Heart left ventricle (tissue), 16 donors: ENCODE data around the gene CECR2. TPM values are rescaled to one million over a fixed set of nuclear protein-coding genes. Genes with fewer than 3 reads are reported as not detected.
A peak's percentile ranks its signal among the peaks of the same experiment; 100 is the strongest.

ENCODE experiments used
- ATAC-seq, 4 donors: fragments of 200-7000 bp; cut with Tn5 transposase; one replicate each; pipeline ENCODE4 v1.9.1; 2020 to 2022; ENCODE audit warnings: moderate library complexity in 4 of 4, mild to moderate bottlenecking in 3 of 4, moderate number of reproducible peaks in 1 of 4
- DNase-seq, 5 donors: peaks; one replicate each; pipeline ENCODE4 v3.0.0-alpha.2; 2020
- H3K27ac ChIP-seq, 12 donors: fragments of 200-600 bp; sonication (generic) in 4 of 12; one replicate each; pipeline versions ENCODE4 v1.5.0 to v1.8.0; 2016 to 2022; ENCODE audit warnings: mild to moderate bottlenecking in 2 of 12
- H3K27me3 ChIP-seq, 9 donors: fragments of 200-600 bp; sonication (generic) in 2 of 9; one replicate each; pipeline versions ENCODE4 v1.5.1 to v1.8.0; 2016 to 2022; ENCODE audit warnings: mild to moderate bottlenecking in 3 of 9
- H3K36me3 ChIP-seq, 9 donors: fragments of 200-600 bp; sonication (generic) in 2 of 9; one replicate each; pipeline versions ENCODE4 v1.5.0 to v1.8.0; 2018 to 2022; ENCODE audit warnings: mild to moderate bottlenecking in 2 of 9
- H3K4me1 ChIP-seq, 12 donors: fragments of 200-600 bp; sonication (generic) in 4 of 12; one replicate each; pipeline versions ENCODE4 v1.5.0 to v1.8.0; 2016 to 2022; ENCODE audit warnings: mild to moderate bottlenecking in 3 of 12
- H3K4me3 ChIP-seq, 12 donors: fragments of 200-600 bp; sonication (generic) in 4 of 12; one replicate each; pipeline versions ENCODE4 v1.5.0 to v1.8.0; 2017 to 2022; ENCODE audit warnings: mild to moderate bottlenecking in 9 of 12, moderate library complexity in 4 of 12
- H3K9me3 ChIP-seq, 12 donors: fragments of 200-600 bp; sonication (generic) in 4 of 12; one replicate each; pipeline versions ENCODE4 v1.5.0 to v1.8.0; 2016 to 2022; ENCODE audit warnings: mild to moderate bottlenecking in 1 of 12
- POLR2A ChIP-seq, 2 donors: fragments of 450-650 bp; IDR thresholded peaks; one replicate each; pipeline ENCODE4 v1.6.1; 2017; ENCODE audit warnings: antibody characterized with exemption in 2 of 2, mild to moderate bottlenecking in 2 of 2, moderate library complexity in 2 of 2
- WGBS, 4 donors: extraction: QIAGEN DNeasy Blood & Tissue Kit in 2 of 4; methylation state at CpG; one replicate each; pipeline versions ENCODE4 v1.1.5 to v1.1.7; 2013 to 2018; 5-methylcytosine and 5-hydroxymethylcytosine counted together
- intact Hi-C, 10 donors: fragments of 100-400 bp; cut with DNase I; formaldehyde crosslinking; loops; one replicate each; pipeline versions ENCODE4 v1.11.1 to v1.14.2; 2022
- polyA plus RNA-seq, 2 donors: library from polyadenylated mRNA; stranded (reverse); fragments of 200-250 nt; gene quantifications; one replicate each; pipeline ENCODE4 v1.2.3, GENCODE V29; 2013
- total RNA-seq, 9 donors: library from RNA; depleted of rRNA in 2 of 9; stranded (reverse); fragments of >200 nt in 2 of 9; fragmentation: NEBNext Ultra II Directional in 3 of 9; extraction: Animal tissue kit (Norgen Biotek cat#: 25700) in 3 of 9; gene quantifications; one replicate each; pipeline versions ENCODE4 v1.1.0 to v1.2.4, GENCODE V29; 2016 to 2023
- TF ChIP-seq, protein P1 (sequence below), 12 donors: fragments of 200-600 bp; sonication (generic) in 4 of 12; IDR thresholded peaks; one replicate each; pipeline versions ENCODE4 v1.5.0 to v1.8.0; 2018 to 2022; ENCODE audit warnings: antibody characterized with exemption in 12 of 12, mild to moderate bottlenecking in 5 of 12
- donor health status: ischemic (EF 13 %, LVEDD 7.1; RV severe dilation, severe dysfunction).
- donor health status: healthy with polysubstance abuse.
- donor health status: DM: no; HTN: yes; CAD: no.
- donor health status: DM: no; HTN: no; CAD: no.
- donor health status: ischemic (EF 25% LVEDD 6.9; RV normal size, moderate dysfunction).
- donor health status: ischemic (EF 25% LVEDD 5.7; RV mildly dilated, moderate dysfunction).
- donor health status: healthy.
- donor health status: DM: yes; HTN: yes; CAD: no.
- donor health status: ischemic (EF 35%, LVEDD 5.7; RV mildly dilated, moderate dysfunction).
- donor health status: nonischemic (EF 11% LVEDD 7.7; RV severe dilation, severe dysfunction).
- donor health status: DM: yes; HTN: yes; CAD: no.
- donor health status: PGD.
- donor health status: ischemic (EF 29% LVEDD 5.4; RV normal size, mild dysfunction).
- donor health status: nonischemic (EF 23%, LVEDD 6.1; RV moderate dilation, normal function).

Gene CECR2
- total and polyA plus RNA-seq, 11 donors: 3.8 to 11.6 (median 6.8) TPM

DNA sequence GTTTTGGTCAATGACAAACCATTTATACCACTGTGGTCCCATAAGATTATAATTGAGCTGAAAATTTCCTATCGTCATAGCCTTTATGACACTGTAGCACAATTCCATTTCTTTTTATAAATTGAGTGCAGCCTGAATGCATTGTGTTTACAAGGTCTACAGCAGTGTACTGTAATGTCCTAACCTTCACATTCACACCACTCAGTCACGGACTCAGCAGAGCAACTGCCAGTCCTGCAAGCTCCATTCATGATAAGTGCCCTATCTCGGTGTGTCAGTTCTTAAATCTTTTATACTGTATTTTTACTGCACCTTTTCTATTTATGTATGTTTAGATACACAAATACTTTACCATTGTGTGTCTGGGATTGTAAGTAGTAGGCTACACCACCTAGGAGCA, 138.8 kb downstream of the CECR2 start:
- Histone ChIP-seq H3K4me3 (no peak overlapping the region), H3K4me1 (no peaks in the 10 kb centered on the region), H3K27ac (no peak overlapping the region), H3K36me3 (peaks cover 0 to 34% (median 11%) of the 10 kb centered on the region in 9 donors), H3K9me3 (no peaks in the 10 kb centered on the region), H3K27me3 (no peaks in the 10 kb centered on the region)
- TF ChIP-seq, protein P1, sequence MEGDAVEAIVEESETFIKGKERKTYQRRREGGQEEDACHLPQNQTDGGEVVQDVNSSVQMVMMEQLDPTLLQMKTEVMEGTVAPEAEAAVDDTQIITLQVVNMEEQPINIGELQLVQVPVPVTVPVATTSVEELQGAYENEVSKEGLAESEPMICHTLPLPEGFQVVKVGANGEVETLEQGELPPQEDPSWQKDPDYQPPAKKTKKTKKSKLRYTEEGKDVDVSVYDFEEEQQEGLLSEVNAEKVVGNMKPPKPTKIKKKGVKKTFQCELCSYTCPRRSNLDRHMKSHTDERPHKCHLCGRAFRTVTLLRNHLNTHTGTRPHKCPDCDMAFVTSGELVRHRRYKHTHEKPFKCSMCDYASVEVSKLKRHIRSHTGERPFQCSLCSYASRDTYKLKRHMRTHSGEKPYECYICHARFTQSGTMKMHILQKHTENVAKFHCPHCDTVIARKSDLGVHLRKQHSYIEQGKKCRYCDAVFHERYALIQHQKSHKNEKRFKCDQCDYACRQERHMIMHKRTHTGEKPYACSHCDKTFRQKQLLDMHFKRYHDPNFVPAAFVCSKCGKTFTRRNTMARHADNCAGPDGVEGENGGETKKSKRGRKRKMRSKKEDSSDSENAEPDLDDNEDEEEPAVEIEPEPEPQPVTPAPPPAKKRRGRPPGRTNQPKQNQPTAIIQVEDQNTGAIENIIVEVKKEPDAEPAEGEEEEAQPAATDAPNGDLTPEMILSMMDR (IDR thresholded peaks at IDR 0.05): no peak
- TF ChIP-seq POLR2A (IDR thresholded peaks at IDR 0.05): no peak
- DNase-seq: no peak
- 72 to 95% (median 75%) methylated on average over 3 of the region's 3 CpGs for WGBS, 4 donors
- intact Hi-C loops: loop anchor here in 6 of 10 donors (5.0 to 10.0 kb wide), 6 partner anchors 143 to 433 kb away; partner anchors contain the start of genes ADA2 (in 1 of the 6) and CECR2 (in 1 of the 6)
- peak in 3 of 4 donors; percentile 46 to 73 (median 73) for ATAC-seq

DNA sequence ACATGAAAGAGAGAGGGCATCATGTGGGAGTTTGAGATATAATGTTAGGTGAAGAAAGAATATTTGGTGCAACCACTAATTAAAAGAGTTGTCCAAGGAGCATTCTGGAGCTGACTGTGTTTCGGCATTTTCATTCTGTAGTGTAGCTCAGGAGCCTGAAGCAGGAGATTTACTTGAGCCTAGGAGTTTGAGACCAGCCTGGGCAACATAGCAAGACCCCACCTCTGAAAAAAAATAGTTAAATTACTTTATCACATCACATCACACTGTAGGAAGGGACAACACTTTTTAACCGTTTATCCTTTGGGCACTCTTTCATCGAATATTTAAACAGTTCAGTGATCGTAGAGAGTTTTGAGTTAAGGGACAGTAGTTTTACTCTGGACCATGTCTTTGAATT, 143.7 kb downstream of the CECR2 start:
- DNase-seq (no peak), ATAC-seq (no peak)
- 92 to 96% (median 94%) methylated on average over 4 of the region's 4 CpGs for WGBS, 4 donors
- TF ChIP-seq, protein P1 (IDR thresholded peaks at IDR 0.05): no peak
- no peak for TF ChIP-seq POLR2A (IDR thresholded peaks at IDR 0.05)
- Histone ChIP-seq H3K4me3 (no peak overlapping the region), H3K36me3 (peaks cover 0 to 15% (median 0%) of the 10 kb centered on the region in 9 donors), H3K27me3 (no peaks in the 10 kb centered on the region), H3K9me3 (no peaks in the 10 kb centered on the region), H3K4me1 (peaks cover 0 to 12% (median 0%) of the 10 kb centered on the region in 12 donors), H3K27ac (peak overlapping the region in 2 of 12 donors; percentile 65 to 77)
- intact Hi-C loops: no loop called here

DNA sequence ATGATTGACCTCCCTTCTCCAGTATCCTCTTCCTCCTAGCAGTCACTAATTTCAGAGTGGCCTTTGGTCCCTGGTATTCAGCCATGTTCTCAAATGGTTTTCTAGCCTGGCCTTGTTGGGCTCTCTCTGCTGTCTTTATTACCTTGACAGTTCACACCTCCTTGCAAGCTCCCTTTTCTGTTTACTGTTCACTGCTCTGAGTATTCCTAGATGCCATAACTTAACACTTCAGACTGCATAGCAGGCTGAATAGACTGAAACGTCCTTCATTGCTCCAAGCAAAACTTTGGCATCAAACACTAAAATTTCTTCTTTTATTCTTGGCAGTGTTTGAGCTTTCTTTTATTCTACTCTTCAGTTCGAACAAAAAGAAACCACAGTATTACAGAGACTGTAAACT, 144.4 kb downstream of the CECR2 start:
- Histone ChIP-seq H3K4me3 (no peak overlapping the region), H3K9me3 (no peaks in the 10 kb centered on the region), H3K36me3 (peaks cover 0 to 9% (median 0%) of the 10 kb centered on the region in 9 donors), H3K27me3 (no peaks in the 10 kb centered on the region), H3K27ac (peak overlapping the region in 10 of 12 donors; percentile 8 to 77 (median 52)), H3K4me1 (peaks cover 0 to 12% (median 0%) of the 10 kb centered on the region in 12 donors)
- ATAC-seq (peak in 3 of 4 donors; percentile 23 to 38 (median 34)), DNase-seq (no peak)
- WGBS, 4 donors: 31 to 42% (median 39%) methylated on average over 2 of the region's 2 CpGs
- intact Hi-C loops: no loop called here
- TF ChIP-seq, protein P1 (IDR thresholded peaks at IDR 0.05): no peak
- no peak for TF ChIP-seq POLR2A (IDR thresholded peaks at IDR 0.05)

DNA sequence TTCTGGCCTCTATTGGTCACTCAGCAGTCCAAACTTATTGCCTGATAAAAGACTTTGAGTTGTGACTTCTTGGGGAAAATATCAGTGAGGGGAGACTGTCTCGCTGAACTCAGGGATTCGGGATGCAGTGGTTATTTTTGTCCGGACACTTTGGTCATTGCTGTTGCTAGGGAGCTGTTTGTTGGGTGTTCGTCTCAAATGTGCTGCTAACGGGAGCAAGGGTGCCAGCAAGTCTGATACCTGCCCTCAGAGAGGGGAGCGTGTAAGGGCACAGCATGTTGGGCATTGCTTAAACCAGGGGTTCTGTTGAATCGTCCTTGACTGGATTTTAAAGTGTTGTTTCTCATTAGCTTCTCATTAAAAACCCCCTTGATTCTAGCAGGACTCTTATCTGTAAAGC, 144.8 kb downstream of the CECR2 start:
- Histone ChIP-seq H3K27ac (peak overlapping the region in 10 of 12 donors; percentile 8 to 77 (median 52)), H3K4me3 (no peak overlapping the region), H3K4me1 (peaks cover 0 to 12% (median 0%) of the 10 kb centered on the region in 12 donors), H3K36me3 (peaks cover 0 to 9% (median 0%) of the 10 kb centered on the region in 9 donors), H3K9me3 (no peaks in the 10 kb centered on the region), H3K27me3 (no peaks in the 10 kb centered on the region)
- DNase-seq: peak in 3 of 5 donors; percentile 34 to 81 (median 65)
- intact Hi-C loops: no loop called here
- TF ChIP-seq, protein P1 (IDR thresholded peaks at IDR 0.05): no peak
- peak; percentile 88 to 93 (median 90) for ATAC-seq
- 41 to 54% (median 48%) methylated on average over 7 of the region's 7 CpGs for WGBS, 4 donors
